IPS-11a (cell line): ENCODE results near the gene PER2.
"Not testable (repeated sequence)": the region's sequence is repeated elsewhere in the genome, so short reads cannot be mapped to it uniquely, and the experiment has no call there.

ENCODE experiments used
- H3K4me3 ChIP-seq: one replicate; pipeline ENCODE4 v1.5.1; 2013; ENCODE audit warnings: low read depth, low read length, control low read depth

The PER2 gene

GRCh38 chr2:238313289-238313990 lies 25.0 kb upstream of the PER2 start:
- H3K4me3 ChIP-seq: no peak overlapping the region

DNA sequence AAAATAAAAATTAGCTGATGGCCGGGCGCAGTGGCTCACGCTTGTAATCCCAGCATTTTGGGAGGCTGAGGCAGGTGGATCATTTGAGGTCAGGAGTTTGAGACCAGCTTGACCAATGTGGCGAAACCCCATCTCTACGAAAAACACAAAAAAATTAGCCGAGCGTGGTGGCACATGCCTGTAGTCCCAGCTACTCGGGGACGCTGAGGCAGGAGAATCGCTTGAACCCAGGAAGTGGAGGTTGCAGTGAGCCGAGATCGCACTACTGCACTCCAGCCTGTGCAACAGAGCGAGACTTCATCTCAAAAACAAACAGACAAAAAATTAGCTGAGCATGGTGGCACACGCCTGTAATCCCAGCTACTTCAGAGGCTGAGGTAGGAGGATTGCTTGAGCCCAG lies 22.3 kb upstream of the PER2 start:
- H3K4me3 ChIP-seq: not testable (repeated sequence)

DNA sequence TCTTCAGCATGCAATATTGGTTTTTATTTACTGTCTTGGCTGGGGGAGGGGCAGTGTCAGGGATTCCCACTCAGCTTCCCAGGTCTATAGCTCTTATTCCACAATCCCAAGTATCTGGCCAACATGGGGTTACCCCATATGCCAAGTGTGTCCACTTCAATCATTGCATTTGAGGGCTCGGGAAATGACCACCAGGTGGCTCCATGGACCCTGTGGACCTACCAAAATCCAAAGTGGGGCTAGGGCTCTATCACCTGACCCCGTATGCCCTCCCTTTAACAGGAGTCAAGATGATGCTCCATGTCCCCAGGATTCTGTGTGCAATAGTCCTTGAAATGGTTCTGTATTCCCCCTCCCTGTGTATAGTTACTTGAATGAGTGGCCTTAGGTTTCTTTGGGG lies 19.8 kb upstream of the PER2 start:
- no peak overlapping the region for H3K4me3 ChIP-seq

DNA sequence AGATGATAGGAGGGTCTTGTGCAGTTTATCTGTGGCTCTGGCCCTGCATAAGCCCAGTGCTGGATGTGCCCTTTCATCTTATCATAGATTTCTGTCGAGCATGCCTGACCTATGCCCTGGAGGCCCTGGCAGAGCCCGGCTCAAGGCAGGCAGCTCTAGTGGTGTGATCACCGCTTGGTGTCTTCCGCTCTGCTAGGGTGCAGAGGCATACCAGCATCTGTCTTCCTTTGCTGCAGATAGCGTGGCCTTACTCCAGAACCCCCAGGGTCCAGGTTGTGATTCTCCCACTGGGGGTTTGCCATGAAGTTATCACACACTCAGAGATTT lies 18.2 kb upstream of the PER2 start:
- H3K4me3 ChIP-seq: no peak overlapping the region

- no peak overlapping the region for H3K4me3 ChIP-seq
Observed at GRCh38 chr2:238305965-238306671, 17.7 kb upstream of the PER2 start.

- no peak overlapping the region for H3K4me3 ChIP-seq
Observed at GRCh38 chr2:238305092-238305862, 16.9 kb upstream of the PER2 start.

GRCh38 chr2:238304116-238304515 lies 15.7 kb upstream of the PER2 start:
- H3K4me3 ChIP-seq: no peak overlapping the region

DNA sequence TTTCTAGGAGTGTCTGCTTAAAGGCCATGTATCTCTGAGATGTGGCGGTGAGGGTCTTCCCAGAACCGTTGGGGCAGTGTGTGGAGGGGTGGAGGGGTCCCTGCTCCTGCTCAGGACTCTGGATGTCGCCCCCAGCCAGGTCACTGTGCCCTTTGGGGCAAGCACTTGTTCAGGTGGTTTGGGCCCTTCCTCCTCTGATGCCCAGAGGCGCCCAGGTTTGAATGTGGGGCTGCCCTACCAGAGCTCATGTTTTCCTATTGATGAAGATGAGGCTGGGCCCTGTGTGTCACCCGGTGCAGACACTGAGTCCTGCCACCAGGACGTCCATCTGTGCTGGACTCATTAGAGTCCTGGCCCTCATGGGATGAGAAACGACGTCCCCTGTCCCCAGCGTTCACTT lies 14.3 kb upstream of the PER2 start:
- H3K4me3 ChIP-seq: no peak overlapping the region

GRCh38 chr2:238302087-238302486 lies 13.7 kb upstream of the PER2 start:
- no peak overlapping the region for H3K4me3 ChIP-seq

GRCh38 chr2:238299803-238300202 lies 11.4 kb upstream of the PER2 start:
- no peak overlapping the region for H3K4me3 ChIP-seq

GRCh38 chr2:238296638-238297457 lies 8.4 kb upstream of the PER2 start:
- H3K4me3 ChIP-seq: no peak overlapping the region

DNA sequence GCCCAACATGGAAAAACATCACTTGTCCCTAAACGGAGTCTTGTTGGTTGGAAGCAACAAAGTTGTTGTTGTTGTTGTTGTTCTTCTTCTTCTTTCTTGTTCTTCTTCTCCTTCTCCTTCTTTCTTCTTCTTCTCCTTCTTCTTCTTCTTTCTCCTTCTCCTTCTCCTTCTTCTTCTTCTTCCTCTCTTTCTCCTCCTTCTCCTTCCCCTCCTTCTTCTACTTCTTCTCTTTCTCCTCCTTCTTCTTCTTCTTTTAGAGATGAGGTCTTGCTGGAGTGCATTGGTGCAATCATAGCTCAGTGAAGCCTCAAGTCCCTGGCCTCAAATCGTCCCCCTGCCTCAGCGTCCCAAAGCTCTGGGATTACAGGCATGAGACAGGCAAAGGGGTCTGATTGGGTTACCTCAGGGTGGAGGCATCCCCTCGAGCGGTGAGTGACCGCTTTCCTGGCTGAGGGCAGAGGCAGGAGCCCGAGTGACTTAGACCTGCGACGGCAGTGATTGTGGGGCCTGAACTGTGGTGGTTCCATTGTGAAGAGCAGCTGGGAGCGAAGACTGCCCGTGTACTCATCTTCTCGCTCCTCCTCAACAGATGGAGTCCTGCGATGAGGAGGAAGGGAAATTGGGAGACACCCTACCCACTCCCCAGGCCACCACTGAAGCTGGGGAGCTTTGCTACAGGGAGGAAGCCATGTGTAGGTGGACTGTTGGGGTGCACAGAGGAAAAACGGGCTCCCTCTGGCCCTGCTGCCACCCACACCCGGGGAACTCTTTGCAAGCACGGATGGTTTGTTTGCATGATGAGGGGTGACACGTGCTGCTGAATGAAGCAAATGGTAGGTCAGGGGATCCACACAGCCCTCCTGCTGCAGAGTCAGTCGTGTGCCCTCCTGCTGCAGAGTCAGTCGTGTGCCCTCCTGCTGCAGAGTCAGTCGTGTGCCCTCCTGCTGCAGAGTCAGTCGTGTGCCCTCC lies 7.0 kb upstream of the PER2 start:
- no peak overlapping the region for H3K4me3 ChIP-seq

DNA sequence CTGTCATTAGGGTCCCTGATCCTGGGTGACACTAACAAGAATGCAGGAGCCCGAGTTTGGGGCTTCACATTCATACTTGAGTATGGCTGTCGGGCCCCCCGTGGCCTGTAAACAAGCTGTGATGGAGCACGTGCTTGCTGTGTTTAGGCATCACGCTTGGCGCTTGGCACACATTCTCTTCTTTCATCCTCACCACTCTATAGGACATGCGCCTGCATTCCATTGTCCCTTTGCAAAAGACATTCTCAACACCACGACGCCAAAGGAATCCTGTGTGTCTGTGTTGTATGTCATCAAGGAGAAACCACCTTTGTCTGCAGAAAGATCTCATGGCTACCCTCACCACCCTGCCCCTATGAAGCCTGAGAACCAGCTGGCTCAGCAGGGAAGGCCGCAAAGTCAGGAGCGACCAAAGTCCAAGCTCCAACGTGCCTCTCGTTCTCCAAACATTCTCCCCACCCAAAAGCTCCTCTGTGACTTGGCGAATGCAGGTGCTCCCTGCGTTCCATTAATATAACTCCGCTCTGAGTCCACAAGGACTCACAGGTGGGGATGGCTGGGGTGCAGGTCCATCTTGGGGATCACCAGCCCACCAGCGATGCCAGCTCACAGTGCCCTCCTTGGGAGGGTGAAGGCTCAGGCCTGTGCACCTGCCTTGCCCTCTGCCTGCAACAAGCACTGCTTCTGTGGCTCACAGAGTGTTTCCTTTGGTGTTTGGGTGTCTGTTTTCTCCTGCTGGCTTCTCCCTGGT lies 6.2 kb upstream of the PER2 start:
- no peak overlapping the region for H3K4me3 ChIP-seq

DNA sequence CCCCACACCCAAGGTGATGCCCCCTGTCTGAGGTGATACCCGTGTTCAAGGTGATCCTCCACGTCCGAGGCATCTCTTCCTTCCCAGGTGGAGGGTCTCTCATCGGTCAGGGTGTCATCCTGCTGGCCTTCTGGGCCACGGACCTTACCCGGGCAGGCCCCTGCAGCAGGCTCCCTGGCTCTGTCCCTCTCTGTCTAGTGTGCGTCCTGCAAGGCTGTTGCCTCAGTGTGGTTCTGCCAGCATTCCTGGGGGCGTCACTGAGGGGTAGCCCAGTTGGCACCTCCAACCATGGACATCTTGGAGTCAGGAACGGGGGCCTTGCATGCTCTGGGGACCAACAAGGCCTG lies 5.6 kb upstream of the PER2 start:
- H3K4me3 ChIP-seq: no peak overlapping the region

- H3K4me3 ChIP-seq: no peak overlapping the region
Observed at GRCh38 chr2:238291550-238292281, 3.3 kb upstream of the PER2 start.

- no peak overlapping the region for H3K4me3 ChIP-seq
Observed at GRCh38 chr2:238290715-238291549, 2.5 kb upstream of the PER2 start.

DNA sequence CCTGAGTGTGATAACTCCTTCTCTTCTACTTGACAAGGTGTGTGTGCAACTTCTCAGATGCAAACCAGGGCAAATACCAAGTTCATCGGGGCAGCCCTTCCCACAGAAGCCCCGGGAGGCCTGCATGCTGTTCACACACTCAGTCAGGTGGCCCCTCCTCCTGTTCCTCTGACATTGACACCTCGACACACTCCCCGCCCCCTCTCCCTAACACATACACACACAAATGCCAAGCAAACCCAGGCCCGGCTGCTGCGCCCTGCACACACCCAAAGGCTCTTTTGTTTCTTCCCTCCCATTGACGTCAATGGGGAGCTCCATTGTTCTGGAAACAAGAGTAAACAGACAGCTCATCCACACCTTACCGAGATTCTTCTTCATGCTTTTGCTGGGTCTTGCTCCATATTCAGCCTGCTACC lies 1.7 kb upstream of the PER2 start:
- H3K4me3 ChIP-seq: no peak overlapping the region

DNA sequence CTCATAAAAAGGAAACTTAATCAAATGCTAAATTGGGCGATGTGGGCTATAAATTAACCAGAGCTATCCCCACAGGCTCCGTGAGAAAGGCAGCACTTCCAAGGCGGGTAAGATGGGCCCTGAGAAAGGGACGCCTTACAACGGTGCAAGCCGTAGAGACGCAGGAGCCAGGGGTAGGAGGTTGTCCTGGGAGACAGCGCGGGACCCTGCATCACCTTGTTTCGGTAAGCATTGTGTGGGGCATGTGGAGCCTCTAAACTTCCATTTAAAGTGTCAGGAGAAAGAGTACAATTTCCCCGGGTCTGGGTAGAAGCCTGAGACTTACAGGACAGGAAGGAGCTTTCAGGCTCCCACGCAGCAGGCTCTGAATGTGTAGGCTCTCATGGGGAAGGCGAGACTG lies 1.2 kb upstream of the PER2 start:
- H3K4me3 ChIP-seq: peak overlapping the region; percentile 51
